ENCODE results near the gene TNNI2. TPM values are rescaled to one million over a fixed set of nuclear protein-coding genes. Genes with fewer than 3 reads are reported as not detected.

TNNI2 gene
- total RNA-seq, 1 experiment from 2014 or later, result 0.55 TPM

GRCh38 chr11:1889224-1889930 is 50.6 kb downstream of the TNNI2 start:
- H3F3A ChIP-seq (ENCODE audit: low read length, unreplicated experiment), result no peaks in the 10 kb centered on the region
- no peaks in the 10 kb centered on the region for H3K9me3 ChIP-seq (ENCODE audit: low read length)
- ChIA-PET POLR2A (ENCODE audit: unreplicated experiment) (no interaction called here), CTCF (no interaction called here)
- BruUV-seq (replicated peaks), result no TSS peak
- H3K4me3 ChIP-seq (ENCODE audit: low read length), result no peak overlapping the region
- TF ChIP-seq EZH2phosphoT487 (IDR thresholded peaks at IDR 0.05; ENCODE audit: borderline replicate concordance, low read length) (no peak), EZH2 (IDR thresholded peaks at IDR 0.05; ENCODE audit: low read length, unreplicated experiment) (no peak), CTCF (conservative IDR thresholded peaks at IDR 0.05; ENCODE audit: low read depth, low read length) (no peak)
- no peaks in the 10 kb centered on the region for H3K79me2 ChIP-seq (ENCODE audit: low read length)
- intact Hi-C loops (cut with micrococcal nuclease), result no loop called here
- DNase-seq (no peak), ATAC-seq (no peak)
- no peak overlapping the region for H3K4me2 ChIP-seq (ENCODE audit: low read length)
- H3K27ac ChIP-seq (ENCODE audit: low read length), result no peak overlapping the region
- no peaks in the 10 kb centered on the region; the same call in 1 of the 2 replicates for H3K27me3 ChIP-seq (ENCODE audit: low read length)
- H4K20me1 ChIP-seq (ENCODE audit: low read length), result no peaks in the 10 kb centered on the region
- no peak overlapping the region for H3K9ac ChIP-seq (ENCODE audit: low read length)
- no peaks in the 10 kb centered on the region for H3K36me3 ChIP-seq (ENCODE audit: low read depth, low read length)
- H2AFZ ChIP-seq (ENCODE audit: low read length), result no peak overlapping the region
- H3K9me2 ChIP-seq (replicated peaks; ENCODE audit: low read length), result no peaks in the 10 kb centered on the region
- H3K4me1 ChIP-seq (ENCODE audit: insufficient read depth, low read length), result no peaks in the 10 kb centered on the region

- Histone ChIP-seq H3K27me3 (ENCODE audit: low read length) (no peaks in the 10 kb centered on the region; the same call in 1 of the 2 replicates), H3K9me3 (ENCODE audit: low read length) (no peaks in the 10 kb centered on the region), H3K79me2 (ENCODE audit: low read length) (no peaks in the 10 kb centered on the region), H3K9ac (ENCODE audit: low read length) (no peak overlapping the region), H3F3A (ENCODE audit: low read length, unreplicated experiment) (no peaks in the 10 kb centered on the region), H3K4me2 (ENCODE audit: low read length) (no peak overlapping the region), H3K36me3 (ENCODE audit: low read depth, low read length) (no peaks in the 10 kb centered on the region), H3K9me2 (replicated peaks; ENCODE audit: low read length) (no peaks in the 10 kb centered on the region), H4K20me1 (ENCODE audit: low read length) (no peaks in the 10 kb centered on the region), H3K4me3 (ENCODE audit: low read length) (no peak overlapping the region), H2AFZ (ENCODE audit: low read length) (no peak overlapping the region), H3K27ac (ENCODE audit: low read length) (no peak overlapping the region), H3K4me1 (ENCODE audit: insufficient read depth, low read length) (no peaks in the 10 kb centered on the region)
- DNase-seq (no peak), ATAC-seq (no peak)
- no TSS peak for BruUV-seq (replicated peaks)
- intact Hi-C loops (cut with micrococcal nuclease), result loop anchor here (10.0 kb wide), 1 partner anchor 55 kb away; the partner anchor contains the start of gene MRPL23
- ChIA-PET CTCF (no interaction called here), POLR2A (ENCODE audit: unreplicated experiment) (no interaction called here)
- no peak for TF ChIP-seq EZH2 (IDR thresholded peaks at IDR 0.05; ENCODE audit: low read length, unreplicated experiment)
- no peak for TF ChIP-seq CTCF (conservative IDR thresholded peaks at IDR 0.05; ENCODE audit: low read depth, low read length)
- TF ChIP-seq EZH2phosphoT487 (IDR thresholded peaks at IDR 0.05; ENCODE audit: borderline replicate concordance, low read length), result no peak
Observed at GRCh38 chr11:1889941-1890855, 51.4 kb downstream of the TNNI2 start.

Small RNAs within 50 kb of the gene (microRNA-seq; reads per million reads assigned to microRNA genes)
- gene MIR4298 (ENCODE audit: unreplicated experiment), result not detected
- not detected for gene MIR7847 (ENCODE audit: unreplicated experiment)

Other genes starting within 250 kb of the TNNI2 start
- gene KRTAP5-2, start 240.7 kb upstream of the TNNI2 start, total RNA-seq (2014; rRNA removed), result not detected in 2 replicates
- gene KRTAP5-3, start 230.5 kb upstream of the TNNI2 start, total RNA-seq (2014; rRNA removed), result not detected in 2 replicates
- gene KRTAP5-4, start 216.8 kb upstream of the TNNI2 start, total RNA-seq (2014; rRNA removed), result not detected in 2 replicates
- gene KRTAP5-5, start 209.2 kb upstream of the TNNI2 start, total RNA-seq (2014; rRNA removed), result not detected in 2 replicates
- not detected in 2 replicates for gene KRTAP5-6, start 141.8 kb upstream of the TNNI2 start, total RNA-seq (2014; rRNA removed)
- gene IFITM10, start 88.4 kb upstream of the TNNI2 start, total RNA-seq (2014; rRNA removed), result 0.58 and 1.4 TPM in 2 replicates
- gene CTSD, start 75.1 kb upstream of the TNNI2 start, total RNA-seq (2014; rRNA removed), result 308 and 358 TPM in 2 replicates
- 4.7 and 7.8 TPM in 2 replicates for gene SYT8, start 4.0 kb upstream of the TNNI2 start, total RNA-seq (2014; rRNA removed)
- not detected in 2 replicates for gene LSP1, start 14.1 kb downstream of the TNNI2 start, total RNA-seq (2014; rRNA removed)
- gene PRR33, start 52.9 kb downstream of the TNNI2 start, total RNA-seq (2014; rRNA removed), result not detected in 2 replicates
- gene TNNT3, start 80.7 kb downstream of the TNNI2 start, total RNA-seq (2014; rRNA removed), result not detected in 2 replicates
- 232 and 299 TPM in 2 replicates for gene MRPL23, start 108.4 kb downstream of the TNNI2 start, total RNA-seq (2014; rRNA removed)
- gene H19, start 158.9 kb downstream of the TNNI2 start, total RNA-seq (2014; rRNA removed), result not detected in 2 replicates

All from PC-3 (cell line).